ENCODE measurements around the gene GRID2. TPM values are rescaled to one million over a fixed set of nuclear protein-coding genes. Genes with fewer than 3 reads are reported as not detected.

The GRID2 gene
- total RNA-seq, 1 donor from 2014 or later, result not detected

GRCh38 chr4:93475730-93476129 is 1172.0 kb downstream of the GRID2 start:
- ATAC-seq (no peak), DNase-seq (no peak)
- Histone ChIP-seq H3K36me3 (no peaks in the 10 kb centered on the region), H3K9me3 (no peaks in the 10 kb centered on the region), H3K4me1 (no peaks in the 10 kb centered on the region), H3K27ac (no peak overlapping the region), H3K27me3 (ENCODE audit: low read depth) (no peaks in the 10 kb centered on the region), H3K4me3 (no peak overlapping the region)
- intact Hi-C loops (cut with DNase I), result no loop called here
- TF ChIP-seq, protein P1, sequence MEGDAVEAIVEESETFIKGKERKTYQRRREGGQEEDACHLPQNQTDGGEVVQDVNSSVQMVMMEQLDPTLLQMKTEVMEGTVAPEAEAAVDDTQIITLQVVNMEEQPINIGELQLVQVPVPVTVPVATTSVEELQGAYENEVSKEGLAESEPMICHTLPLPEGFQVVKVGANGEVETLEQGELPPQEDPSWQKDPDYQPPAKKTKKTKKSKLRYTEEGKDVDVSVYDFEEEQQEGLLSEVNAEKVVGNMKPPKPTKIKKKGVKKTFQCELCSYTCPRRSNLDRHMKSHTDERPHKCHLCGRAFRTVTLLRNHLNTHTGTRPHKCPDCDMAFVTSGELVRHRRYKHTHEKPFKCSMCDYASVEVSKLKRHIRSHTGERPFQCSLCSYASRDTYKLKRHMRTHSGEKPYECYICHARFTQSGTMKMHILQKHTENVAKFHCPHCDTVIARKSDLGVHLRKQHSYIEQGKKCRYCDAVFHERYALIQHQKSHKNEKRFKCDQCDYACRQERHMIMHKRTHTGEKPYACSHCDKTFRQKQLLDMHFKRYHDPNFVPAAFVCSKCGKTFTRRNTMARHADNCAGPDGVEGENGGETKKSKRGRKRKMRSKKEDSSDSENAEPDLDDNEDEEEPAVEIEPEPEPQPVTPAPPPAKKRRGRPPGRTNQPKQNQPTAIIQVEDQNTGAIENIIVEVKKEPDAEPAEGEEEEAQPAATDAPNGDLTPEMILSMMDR (IDR thresholded peaks at IDR 0.05), result no peak

GRCh38 chr4:93478805-93479204 is 1175.0 kb downstream of the GRID2 start:
- Histone ChIP-seq H3K4me1 (no peaks in the 10 kb centered on the region), H3K27me3 (ENCODE audit: low read depth) (no peaks in the 10 kb centered on the region), H3K27ac (no peak overlapping the region), H3K4me3 (no peak overlapping the region), H3K9me3 (no peaks in the 10 kb centered on the region), H3K36me3 (no peaks in the 10 kb centered on the region)
- TF ChIP-seq, protein P1 (IDR thresholded peaks at IDR 0.05), result no peak
- no peak for ATAC-seq
- intact Hi-C loops (cut with DNase I), result no loop called here
- no peak for DNase-seq

DNA sequence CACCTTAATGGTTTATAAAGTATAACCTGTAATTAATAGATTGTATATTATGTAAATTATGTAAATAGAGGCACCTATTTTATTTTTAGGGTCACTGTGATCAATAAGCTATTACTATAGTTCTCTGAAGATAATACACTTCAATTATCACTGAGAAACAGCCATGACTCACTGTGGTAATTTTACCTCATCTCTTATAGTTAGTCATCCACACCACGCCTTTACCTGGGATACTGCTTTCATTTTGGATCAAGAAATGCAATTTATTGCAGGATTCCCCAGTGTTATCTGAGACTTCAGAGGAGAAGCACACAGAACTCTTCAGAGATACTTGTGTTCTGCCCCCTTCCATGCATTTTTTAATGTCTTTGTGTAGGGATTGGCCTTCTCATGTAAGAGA is 1176.7 kb downstream of the GRID2 start:
- Histone ChIP-seq H3K9me3 (no peaks in the 10 kb centered on the region), H3K4me1 (no peaks in the 10 kb centered on the region), H3K36me3 (no peaks in the 10 kb centered on the region), H3K4me3 (no peak overlapping the region), H3K27me3 (ENCODE audit: low read depth) (no peaks in the 10 kb centered on the region), H3K27ac (no peak overlapping the region)
- intact Hi-C loops (cut with DNase I), result no loop called here
- TF ChIP-seq, protein P1 (IDR thresholded peaks at IDR 0.05), result no peak
- ATAC-seq (no peak), DNase-seq (no peak)

- H3K27me3 ChIP-seq (ENCODE audit: low read depth), result no peaks in the 10 kb centered on the region
- TF ChIP-seq, protein P1 (IDR thresholded peaks at IDR 0.05), result no peak
- H3K4me3 ChIP-seq, result no peak overlapping the region
- no peaks in the 10 kb centered on the region for H3K9me3 ChIP-seq
- no peak for DNase-seq
- H3K36me3 ChIP-seq, result no peaks in the 10 kb centered on the region
- intact Hi-C loops (cut with DNase I), result no loop called here
- ATAC-seq, result no peak
- no peak overlapping the region for H3K27ac ChIP-seq
- H3K4me1 ChIP-seq, result no peaks in the 10 kb centered on the region
Measured at GRCh38 chr4:93495346-93495745, 1191.6 kb downstream of the GRID2 start.

DNA sequence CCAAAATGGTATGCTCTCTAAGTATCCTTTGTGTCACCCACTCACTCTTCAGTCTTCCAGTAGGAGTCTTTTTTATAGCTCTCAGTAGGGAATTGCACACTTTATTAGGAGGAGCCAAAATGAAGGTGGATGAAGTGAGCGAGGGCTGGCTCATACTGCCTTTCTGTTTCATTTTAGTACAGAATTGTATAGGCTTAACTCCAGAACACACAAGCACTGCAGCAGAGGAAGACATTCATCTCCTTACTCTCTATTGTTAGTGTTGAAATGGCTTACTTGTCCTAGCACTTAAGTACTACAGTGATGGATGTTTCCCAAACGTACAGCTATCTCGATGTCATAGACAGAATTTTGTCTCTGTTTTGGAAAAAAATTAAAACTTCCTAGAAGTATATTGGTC is 1197.5 kb downstream of the GRID2 start:
- H3K36me3 ChIP-seq, result no peaks in the 10 kb centered on the region
- H3K4me3 ChIP-seq, result no peak overlapping the region
- no peaks in the 10 kb centered on the region for H3K4me1 ChIP-seq
- ATAC-seq, result no peak
- TF ChIP-seq, protein P1 (IDR thresholded peaks at IDR 0.05), result no peak
- H3K27me3 ChIP-seq (ENCODE audit: low read depth), result no peaks in the 10 kb centered on the region
- no peak for DNase-seq
- H3K9me3 ChIP-seq, result no peaks in the 10 kb centered on the region
- intact Hi-C loops (cut with DNase I), result no loop called here
- no peak overlapping the region for H3K27ac ChIP-seq

GRCh38 chr4:93501946-93502345 is 1198.2 kb downstream of the GRID2 start:
- no peaks in the 10 kb centered on the region for H3K27me3 ChIP-seq (ENCODE audit: low read depth)
- H3K4me3 ChIP-seq, result no peak overlapping the region
- DNase-seq, result no peak
- intact Hi-C loops (cut with DNase I), result no loop called here
- H3K9me3 ChIP-seq, result no peaks in the 10 kb centered on the region
- no peak overlapping the region for H3K27ac ChIP-seq
- no peak for ATAC-seq
- no peaks in the 10 kb centered on the region for H3K36me3 ChIP-seq
- TF ChIP-seq, protein P1 (IDR thresholded peaks at IDR 0.05), result no peak
- no peaks in the 10 kb centered on the region for H3K4me1 ChIP-seq

Data from lower lobe of right lung (tissue), 2 donors.